HG03565 (cell line): ENCODE data around the gene MEIS2.

Source experiments
- ATAC-seq: cut with Tn5 transposase; IDR thresholded peaks from one replicate; pipeline ENCODE4 v1.9.1; 2021; ENCODE audit warnings: mild to moderate bottlenecking, moderate library complexity; ENCODE audit not compliant: unreplicated experiment

Gene MEIS2

GRCh38 chr15:37041836-37042235, 58.5 kb downstream of the MEIS2 start:
- ATAC-seq = no peak

GRCh38 chr15:37041042-37041441, 59.3 kb downstream of the MEIS2 start:
- no peak for ATAC-seq

GRCh38 chr15:37040072-37040742, 60.1 kb downstream of the MEIS2 start:
- ATAC-seq = no peak

GRCh38 chr15:37038716-37039106, 61.6 kb downstream of the MEIS2 start:
- no peak for ATAC-seq

- no peak for ATAC-seq
These were observed 62.3 kb downstream of the MEIS2 start for GRCh38 chr15:37037850-37038715.

GRCh38 chr15:37037071-37037655, 63.2 kb downstream of the MEIS2 start:
- ATAC-seq = no peak

GRCh38 chr15:37034835-37035748, 65.3 kb downstream of the MEIS2 start:
- ATAC-seq = no peak

GRCh38 chr15:37034392-37034791, 66.0 kb downstream of the MEIS2 start:
- no peak for ATAC-seq

- ATAC-seq = no peak
These were observed 68.1 kb downstream of the MEIS2 start for GRCh38 chr15:37032091-37032775.

- no peak for ATAC-seq
These were observed 69.2 kb downstream of the MEIS2 start for GRCh38 chr15:37031198-37031597.

- ATAC-seq = no peak
These were observed 71.6 kb downstream of the MEIS2 start for GRCh38 chr15:37028625-37029296.

GRCh38 chr15:37020852-37021251, 79.5 kb downstream of the MEIS2 start:
- ATAC-seq = no peak

- no peak for ATAC-seq
These were observed 80.6 kb downstream of the MEIS2 start for GRCh38 chr15:37019479-37020433.

- no peak for ATAC-seq
These were observed 83.2 kb downstream of the MEIS2 start for GRCh38 chr15:37017031-37017625.

- no peak for ATAC-seq
These were observed 84.1 kb downstream of the MEIS2 start for GRCh38 chr15:37016231-37016630.

GRCh38 chr15:37015451-37015850, 84.9 kb downstream of the MEIS2 start:
- ATAC-seq = no peak

- ATAC-seq = no peak
These were observed 85.3 kb downstream of the MEIS2 start for GRCh38 chr15:37015035-37015434.

- ATAC-seq = no peak
These were observed 85.8 kb downstream of the MEIS2 start for GRCh38 chr15:37014566-37014965.
